ENCODE results near the gene RPL36AL. TPM values are rescaled to one million over a fixed set of nuclear protein-coding genes. Genes with fewer than 3 reads are reported as not detected.

Gene RPL36AL
- total RNA-seq, 2 experiments from 2014 or later: 257 to 306 TPM

GRCh38 chr14:49598485-49599300, 21.7 kb downstream of the RPL36AL start, which contains the start of gene LRR1:
TSS of gene LRR1 (plus strand) at chr14:49598940. CDS start at chr14:49599021, 81 bp downstream.
- ChIA-PET CTCF (ENCODE audit: unreplicated experiment) (interaction anchor here (1.5 kb wide), 1 partner anchor 36 kb away, joined by 5 read pairs; no protein-coding TSS in a partner anchor), POLR2A (interaction anchor here (0.9 to 3.3 kb wide), 9 partner anchors 9 to 373 kb away, joined by 3 to 28 read pairs (median 6); partner anchors contain the start of genes DNAAF2, MGAT2, RPL36AL and RPS29)
- Histone ChIP-seq H4K20me1 (ENCODE audit: insufficient read depth, low read length) (no peaks in the 10 kb centered on the region), H3K4me1 (ENCODE audit: insufficient read depth, low read length, poor library complexity, severe bottlenecking) (peaks cover 40% of the 10 kb centered on the region), H3K27ac (ENCODE audit: low read depth, low read length, poor library complexity, severe bottlenecking) (peak within 1 kb of the TSS; percentile 94), H3K4me2 (ENCODE audit: low read length) (peak within 1 kb of the TSS; percentile 80), H2AFZ (ENCODE audit: low read length) (peak within 1 kb of the TSS; percentile 53; the same call in 1 of the 2 replicates), H3K9me2 (ENCODE audit: insufficient read depth, low read length) (no peaks in the 10 kb centered on the region), H3K4me3 (ENCODE audit: low read depth, low read length, poor library complexity, severe bottlenecking) (peak within 1 kb of the TSS; percentile 99), H3K79me2 (ENCODE audit: insufficient read depth, low read depth, low read length) (peaks cover 69% of the 10 kb centered on the region), H3K36me3 (ENCODE audit: insufficient read depth, low read length) (peaks cover 34% of the 10 kb centered on the region), H3K9me3 (ENCODE audit: low read length) (no peaks in the 10 kb centered on the region)
- no peak for TF ChIP-seq EZH2phosphoT487 (IDR thresholded peaks at IDR 0.05; ENCODE audit: borderline replicate concordance, low read depth, low read length)
- TF ChIP-seq, protein P1, sequence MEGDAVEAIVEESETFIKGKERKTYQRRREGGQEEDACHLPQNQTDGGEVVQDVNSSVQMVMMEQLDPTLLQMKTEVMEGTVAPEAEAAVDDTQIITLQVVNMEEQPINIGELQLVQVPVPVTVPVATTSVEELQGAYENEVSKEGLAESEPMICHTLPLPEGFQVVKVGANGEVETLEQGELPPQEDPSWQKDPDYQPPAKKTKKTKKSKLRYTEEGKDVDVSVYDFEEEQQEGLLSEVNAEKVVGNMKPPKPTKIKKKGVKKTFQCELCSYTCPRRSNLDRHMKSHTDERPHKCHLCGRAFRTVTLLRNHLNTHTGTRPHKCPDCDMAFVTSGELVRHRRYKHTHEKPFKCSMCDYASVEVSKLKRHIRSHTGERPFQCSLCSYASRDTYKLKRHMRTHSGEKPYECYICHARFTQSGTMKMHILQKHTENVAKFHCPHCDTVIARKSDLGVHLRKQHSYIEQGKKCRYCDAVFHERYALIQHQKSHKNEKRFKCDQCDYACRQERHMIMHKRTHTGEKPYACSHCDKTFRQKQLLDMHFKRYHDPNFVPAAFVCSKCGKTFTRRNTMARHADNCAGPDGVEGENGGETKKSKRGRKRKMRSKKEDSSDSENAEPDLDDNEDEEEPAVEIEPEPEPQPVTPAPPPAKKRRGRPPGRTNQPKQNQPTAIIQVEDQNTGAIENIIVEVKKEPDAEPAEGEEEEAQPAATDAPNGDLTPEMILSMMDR (conservative IDR thresholded peaks at IDR 0.05; ENCODE audit: low read length): no peak
- no TSS peak for BruUV-seq (replicated peaks)
- DNase-seq (ENCODE audit: low spot score): peak; percentile 88
- intact Hi-C loops (cut with micrococcal nuclease; ENCODE audit: unreplicated experiment): loop anchor here (1.0 to 10.0 kb wide), 5 partner anchors 22 to 1226 kb away; partner anchors contain the start of genes KLHDC2, MGAT2 and RPL36AL

- ChIA-PET POLR2A (interaction anchor here (0.6 to 3.3 kb wide), 4 partner anchors 11 to 755 kb away, joined by 3 to 28 read pairs (median 15); partner anchors contain the start of genes MGAT2, RPL36AL and RPS29), CTCF (ENCODE audit: unreplicated experiment) (no interaction called here)
- intact Hi-C loops (cut with micrococcal nuclease; ENCODE audit: unreplicated experiment): loop anchor here (5.0 to 10.0 kb wide), 4 partner anchors 169 to 1227 kb away; partner anchors contain the start of gene KLHDC2
- H3K4me2 ChIP-seq (ENCODE audit: low read length): peak overlapping the region; percentile 71
- H3K9me3 ChIP-seq (ENCODE audit: low read length): no peaks in the 10 kb centered on the region
- DNase-seq (ENCODE audit: low spot score): no peak
- peak overlapping the region; percentile 53; the same call in 1 of the 2 replicates for H2AFZ ChIP-seq (ENCODE audit: low read length)
- no peak for TF ChIP-seq EZH2phosphoT487 (IDR thresholded peaks at IDR 0.05; ENCODE audit: borderline replicate concordance, low read depth, low read length)
- TF ChIP-seq, protein P1 (conservative IDR thresholded peaks at IDR 0.05; ENCODE audit: low read length): no peak
- H3K27ac ChIP-seq (ENCODE audit: low read depth, low read length, poor library complexity, severe bottlenecking): peak overlapping the region; percentile 94
- H4K20me1 ChIP-seq (ENCODE audit: insufficient read depth, low read length): no peaks in the 10 kb centered on the region
- BruUV-seq (replicated peaks): no TSS peak
- peak overlapping the region; percentile 99 for H3K4me3 ChIP-seq (ENCODE audit: low read depth, low read length, poor library complexity, severe bottlenecking)
- no peaks in the 10 kb centered on the region for H3K9me2 ChIP-seq (ENCODE audit: insufficient read depth, low read length)
- peaks cover 29% of the 10 kb centered on the region for H3K36me3 ChIP-seq (ENCODE audit: insufficient read depth, low read length)
- H3K79me2 ChIP-seq (ENCODE audit: insufficient read depth, low read depth, low read length): peaks cover 66% of the 10 kb centered on the region
- H3K4me1 ChIP-seq (ENCODE audit: insufficient read depth, low read length, poor library complexity, severe bottlenecking): peaks cover 45% of the 10 kb centered on the region
These were observed 22.3 kb downstream of the RPL36AL start for GRCh38 chr14:49598189-49598484.
